H1 (cell line): ENCODE results near the gene USHBP1. TPM values are rescaled to one million over a fixed set of nuclear protein-coding genes. Genes with fewer than 3 reads are reported as not detected.

Experiments
- CBX5 ChIP-seq: fragments of 300-800, 300-1000 bp; sonication (generic); IDR thresholded peaks from 2 replicates; pipeline ENCODE4 v1.7.1; 2016; ENCODE audit warnings: antibody characterized with exemption, low read length, low read depth
- polyA plus RNA-seq, 7 experiments: library from polyadenylated mRNA; depleted of rRNA in 3 of 7; stranded (reverse) in 5 of 7; unstranded in 2 of 7; fragments of >200 nt in 5 of 7; fragments of 200-250 nt in 2 of 7; gene quantifications; 1 replicate in 5 of 7; 2 replicates in 1 of 7; 4 replicates in 1 of 7; pipeline versions ENCODE4 v1.2.1 to v1.2.3, GENCODE V29; 2011 to 2013; ENCODE audit warnings: missing spikeins in 2 of 7, mixed read lengths in 2 of 7
- total RNA-seq: library from RNA; stranded (reverse); fragmentation: NEBNext Ultra II Directional; extraction: Animal tissue kit (Norgen Biotek cat#: 25700); gene quantifications from 2 replicates; pipeline ENCODE4 v1.2.1, GENCODE V29; 2021

Gene USHBP1
- total and polyA plus RNA-seq, 2 of the 8 experiments (the other 6 are each of a cell fraction or from before 2014, with no cell fraction given): 5.0 to 7.5 TPM

DNA sequence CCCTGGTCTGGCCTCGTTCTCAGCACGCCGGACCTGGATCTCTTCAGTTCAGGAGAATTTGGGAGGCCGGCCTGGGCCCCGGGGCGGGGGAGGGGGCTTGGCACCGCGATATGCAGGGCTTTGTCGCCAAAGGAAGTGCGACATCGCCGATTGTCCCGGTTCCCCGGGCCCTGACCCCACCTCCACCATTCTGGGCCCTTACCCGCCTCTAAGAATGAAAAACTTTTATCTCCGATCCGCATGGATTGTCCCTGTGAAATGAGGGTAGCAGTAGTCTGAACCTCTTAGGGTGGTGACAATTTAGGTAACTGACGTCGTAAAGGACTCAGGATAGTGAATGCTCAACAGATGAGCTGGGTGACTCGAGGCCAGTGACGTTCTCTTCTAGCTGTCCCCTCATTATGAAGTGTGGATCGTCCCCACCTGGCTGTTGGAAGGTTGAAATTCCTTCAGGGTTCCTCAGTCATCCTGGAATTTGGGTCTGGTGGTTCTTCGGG, 45.5 kb upstream of the USHBP1 start (continued):
- TF ChIP-seq CBX5: no peak
